ENCODE measurements around the gene RAD21L1.

RAD21L1 gene

GRCh38 chr20:1229541-1229940 is 3.7 kb downstream of the RAD21L1 start:
- no peak for DNase-seq (ENCODE audit: extremely low spot score)
- CTCF ChIA-PET, result no interaction called here
- POLR2A ChIA-PET, result no interaction called here
- TF ChIP-seq CTBP1 (IDR thresholded peaks at IDR 0.05; ENCODE audit: borderline replicate concordance) (no peak), ARNT (IDR thresholded peaks at IDR 0.05) (no peak)

GRCh38 chr20:1232286-1233111 is 6.7 kb downstream of the RAD21L1 start:
- TF ChIP-seq CTBP1 (IDR thresholded peaks at IDR 0.05; ENCODE audit: borderline replicate concordance), result no peak
- DNase-seq (ENCODE audit: extremely low spot score), result no peak
- CTCF ChIA-PET, result no interaction called here
- POLR2A ChIA-PET, result no interaction called here

GRCh38 chr20:1240549-1240948 is 14.7 kb downstream of the RAD21L1 start:
- ChIA-PET CTCF (no interaction called here), POLR2A (no interaction called here)
- DNase-seq (ENCODE audit: extremely low spot score), result no peak
- TF ChIP-seq NFRKB (IDR thresholded peaks at IDR 0.05) (no peak), ARNT (IDR thresholded peaks at IDR 0.05) (no peak), LEF1 (IDR thresholded peaks at IDR 0.05; ENCODE audit: borderline replicate concordance) (no peak), FOXA1 (IDR thresholded peaks at IDR 0.05) (no peak), L3MBTL2 (conservative IDR thresholded peaks at IDR 0.05) (no peak), FOXM1 (IDR thresholded peaks at IDR 0.05; ENCODE audit: borderline replicate concordance) (no peak), ELF4 (IDR thresholded peaks at IDR 0.05) (no peak), CTBP1 (IDR thresholded peaks at IDR 0.05; ENCODE audit: borderline replicate concordance) (no peak), TARDBP (IDR thresholded peaks at IDR 0.05) (no peak), SP1 (IDR thresholded peaks at IDR 0.05) (no peak)

GRCh38 chr20:1241456-1241855 is 15.6 kb downstream of the RAD21L1 start:
- ChIA-PET POLR2A (no interaction called here), CTCF (no interaction called here)
- DNase-seq (ENCODE audit: extremely low spot score), result no peak

GRCh38 chr20:1242099-1242498 is 16.3 kb downstream of the RAD21L1 start:
- ChIA-PET POLR2A (no interaction called here), CTCF (no interaction called here)
- TF ChIP-seq LEF1 (IDR thresholded peaks at IDR 0.05; ENCODE audit: borderline replicate concordance) (no peak), CTBP1 (IDR thresholded peaks at IDR 0.05; ENCODE audit: borderline replicate concordance) (no peak), ELF4 (IDR thresholded peaks at IDR 0.05) (no peak), FOXK2 (IDR thresholded peaks at IDR 0.05) (no peak), L3MBTL2 (conservative IDR thresholded peaks at IDR 0.05) (no peak), PKNOX1 (IDR thresholded peaks at IDR 0.05) (no peak), NFRKB (IDR thresholded peaks at IDR 0.05) (no peak), BHLHE40 (IDR thresholded peaks at IDR 0.05; ENCODE audit: borderline replicate concordance) (no peak), HDGF (IDR thresholded peaks at IDR 0.05; ENCODE audit: borderline replicate concordance) (no peak), TARDBP (IDR thresholded peaks at IDR 0.05) (no peak)
- no peak for DNase-seq (ENCODE audit: extremely low spot score)

More at GRCh38 chr20:1241456-1241855, 15.6 kb downstream of the RAD21L1 start:
- TF ChIP-seq ZNF384 (IDR thresholded peaks at IDR 0.05), result no peak
- TF ChIP-seq FOXM1 (IDR thresholded peaks at IDR 0.05; ENCODE audit: borderline replicate concordance), result no peak
- TF ChIP-seq PKNOX1 (IDR thresholded peaks at IDR 0.05), result no peak
- no peak for TF ChIP-seq BHLHE40 (IDR thresholded peaks at IDR 0.05; ENCODE audit: borderline replicate concordance)
- TF ChIP-seq ELF4 (IDR thresholded peaks at IDR 0.05), result no peak
- no peak for TF ChIP-seq HDGF (IDR thresholded peaks at IDR 0.05; ENCODE audit: borderline replicate concordance)
- TF ChIP-seq CTBP1 (IDR thresholded peaks at IDR 0.05; ENCODE audit: borderline replicate concordance), result no peak
- TF ChIP-seq SUZ12 (IDR thresholded peaks at IDR 0.05), result no peak

GRCh38 chr20:1242530-1242929 is 16.7 kb downstream of the RAD21L1 start:
- ChIA-PET CTCF (no interaction called here), POLR2A (no interaction called here)
- no peak for DNase-seq (ENCODE audit: extremely low spot score)
- TF ChIP-seq BHLHE40 (IDR thresholded peaks at IDR 0.05; ENCODE audit: borderline replicate concordance) (no peak), ELF4 (IDR thresholded peaks at IDR 0.05) (no peak), FOXM1 (IDR thresholded peaks at IDR 0.05; ENCODE audit: borderline replicate concordance) (no peak), CTBP1 (IDR thresholded peaks at IDR 0.05; ENCODE audit: borderline replicate concordance) (no peak), HDGF (IDR thresholded peaks at IDR 0.05; ENCODE audit: borderline replicate concordance) (no peak), SP1 (IDR thresholded peaks at IDR 0.05) (no peak), L3MBTL2 (conservative IDR thresholded peaks at IDR 0.05) (no peak), NFRKB (IDR thresholded peaks at IDR 0.05) (no peak), ARNT (IDR thresholded peaks at IDR 0.05) (no peak), LEF1 (IDR thresholded peaks at IDR 0.05; ENCODE audit: borderline replicate concordance) (no peak), PKNOX1 (IDR thresholded peaks at IDR 0.05) (no peak), FOXK2 (IDR thresholded peaks at IDR 0.05) (no peak), SUZ12 (IDR thresholded peaks at IDR 0.05) (no peak), ZNF384 (IDR thresholded peaks at IDR 0.05) (no peak), FOXA1 (IDR thresholded peaks at IDR 0.05) (no peak)

- no peak for TF ChIP-seq SUZ12 (IDR thresholded peaks at IDR 0.05)
- no peak for TF ChIP-seq BHLHE40 (IDR thresholded peaks at IDR 0.05; ENCODE audit: borderline replicate concordance)
- TF ChIP-seq SP1 (IDR thresholded peaks at IDR 0.05), result no peak
- no peak for TF ChIP-seq CTBP1 (IDR thresholded peaks at IDR 0.05; ENCODE audit: borderline replicate concordance)
- TF ChIP-seq FOXK2 (IDR thresholded peaks at IDR 0.05), result no peak
- TF ChIP-seq HDGF (IDR thresholded peaks at IDR 0.05; ENCODE audit: borderline replicate concordance), result no peak
- TF ChIP-seq ELF4 (IDR thresholded peaks at IDR 0.05), result no peak
- TF ChIP-seq LEF1 (IDR thresholded peaks at IDR 0.05; ENCODE audit: borderline replicate concordance), result no peak
- TF ChIP-seq FOXA1 (IDR thresholded peaks at IDR 0.05), result no peak
- no peak for TF ChIP-seq ARNT (IDR thresholded peaks at IDR 0.05)
- TF ChIP-seq TARDBP (IDR thresholded peaks at IDR 0.05), result no peak
- TF ChIP-seq ZNF384 (IDR thresholded peaks at IDR 0.05), result no peak
- TF ChIP-seq NFRKB (IDR thresholded peaks at IDR 0.05), result no peak
- TF ChIP-seq FOXM1 (IDR thresholded peaks at IDR 0.05; ENCODE audit: borderline replicate concordance), result no peak
- TF ChIP-seq L3MBTL2 (conservative IDR thresholded peaks at IDR 0.05), result no peak
- TF ChIP-seq PKNOX1 (IDR thresholded peaks at IDR 0.05), result no peak
- ChIA-PET POLR2A (no interaction called here), CTCF (no interaction called here)
- DNase-seq (ENCODE audit: extremely low spot score), result no peak
Observed at GRCh38 chr20:1245578-1245977, 19.7 kb downstream of the RAD21L1 start.
